Measurements from ENCODE around the gene PTPRJ. TPM values are rescaled to one million over a fixed set of nuclear protein-coding genes. Genes with fewer than 3 reads are reported as not detected.

Gene PTPRJ
- total RNA-seq, 1 donor, result 57.7 TPM

- Histone ChIP-seq H3K4me3 (ENCODE audit: low read length) (no peak overlapping the region), H3K9me3 (ENCODE audit: low read depth, low read length) (no peaks in the 10 kb centered on the region), H3K27me3 (ENCODE audit: insufficient read depth, low read length) (no peaks in the 10 kb centered on the region), H3K4me1 (ENCODE audit: insufficient read depth, low read length) (peaks cover 91% of the 10 kb centered on the region)
Measured at GRCh38 chr11:48000432-48000831, 20.1 kb downstream of the PTPRJ start.

GRCh38 chr11:48001438-48002021, 21.2 kb downstream of the PTPRJ start:
- H3K4me3 ChIP-seq (ENCODE audit: low read length), result no peak overlapping the region
- peaks cover 94% of the 10 kb centered on the region for H3K4me1 ChIP-seq (ENCODE audit: insufficient read depth, low read length)

GRCh38 chr11:48002561-48002960, 22.2 kb downstream of the PTPRJ start:
- Histone ChIP-seq H3K4me1 (ENCODE audit: insufficient read depth, low read length) (peaks cover 94% of the 10 kb centered on the region), H3K4me3 (ENCODE audit: low read length) (no peak overlapping the region), H3K27me3 (ENCODE audit: insufficient read depth, low read length) (no peaks in the 10 kb centered on the region), H3K9me3 (ENCODE audit: low read depth, low read length) (no peaks in the 10 kb centered on the region)

More at GRCh38 chr11:48001438-48002021, 21.2 kb downstream of the PTPRJ start:
- H3K27me3 ChIP-seq (ENCODE audit: insufficient read depth, low read length), result no peaks in the 10 kb centered on the region
- H3K9me3 ChIP-seq (ENCODE audit: low read depth, low read length), result no peaks in the 10 kb centered on the region

GRCh38 chr11:48003926-48004325, 23.6 kb downstream of the PTPRJ start:
- Histone ChIP-seq H3K4me1 (ENCODE audit: insufficient read depth, low read length) (peaks cover 97% of the 10 kb centered on the region), H3K9me3 (ENCODE audit: low read depth, low read length) (no peaks in the 10 kb centered on the region), H3K27me3 (ENCODE audit: insufficient read depth, low read length) (no peaks in the 10 kb centered on the region), H3K4me3 (ENCODE audit: low read length) (no peak overlapping the region)

GRCh38 chr11:48004456-48004855, 24.1 kb downstream of the PTPRJ start:
- Histone ChIP-seq H3K27me3 (ENCODE audit: insufficient read depth, low read length) (no peaks in the 10 kb centered on the region), H3K4me3 (ENCODE audit: low read length) (no peak overlapping the region), H3K9me3 (ENCODE audit: low read depth, low read length) (no peaks in the 10 kb centered on the region), H3K4me1 (ENCODE audit: insufficient read depth, low read length) (peaks cover 97% of the 10 kb centered on the region)

GRCh38 chr11:48005136-48005535, 24.8 kb downstream of the PTPRJ start:
- Histone ChIP-seq H3K4me3 (ENCODE audit: low read length) (no peak overlapping the region), H3K9me3 (ENCODE audit: low read depth, low read length) (no peaks in the 10 kb centered on the region), H3K27me3 (ENCODE audit: insufficient read depth, low read length) (no peaks in the 10 kb centered on the region), H3K4me1 (ENCODE audit: insufficient read depth, low read length) (peaks cover 97% of the 10 kb centered on the region)

- H3K27me3 ChIP-seq (ENCODE audit: insufficient read depth, low read length), result no peaks in the 10 kb centered on the region
- H3K4me1 ChIP-seq (ENCODE audit: insufficient read depth, low read length), result peaks cover 97% of the 10 kb centered on the region
- no peak overlapping the region for H3K4me3 ChIP-seq (ENCODE audit: low read length)
- H3K9me3 ChIP-seq (ENCODE audit: low read depth, low read length), result no peaks in the 10 kb centered on the region
Measured at GRCh38 chr11:48005831-48006270, 25.5 kb downstream of the PTPRJ start.

- H3K9me3 ChIP-seq (ENCODE audit: low read depth, low read length), result no peaks in the 10 kb centered on the region
- H3K4me1 ChIP-seq (ENCODE audit: insufficient read depth, low read length), result peaks cover 97% of the 10 kb centered on the region
- no peak overlapping the region for H3K4me3 ChIP-seq (ENCODE audit: low read length)
- no peaks in the 10 kb centered on the region for H3K27me3 ChIP-seq (ENCODE audit: insufficient read depth, low read length)
Measured at GRCh38 chr11:48006301-48006992, 26.1 kb downstream of the PTPRJ start.

GRCh38 chr11:48007677-48008076, 27.3 kb downstream of the PTPRJ start:
- H3K27me3 ChIP-seq (ENCODE audit: insufficient read depth, low read length), result no peaks in the 10 kb centered on the region
- peaks cover 97% of the 10 kb centered on the region for H3K4me1 ChIP-seq (ENCODE audit: insufficient read depth, low read length)
- no peaks in the 10 kb centered on the region for H3K9me3 ChIP-seq (ENCODE audit: low read depth, low read length)
- H3K4me3 ChIP-seq (ENCODE audit: low read length), result no peak overlapping the region

GRCh38 chr11:48008951-48009270, 28.6 kb downstream of the PTPRJ start:
- Histone ChIP-seq H3K9me3 (ENCODE audit: low read depth, low read length) (no peaks in the 10 kb centered on the region), H3K4me3 (ENCODE audit: low read length) (no peak overlapping the region), H3K27me3 (ENCODE audit: insufficient read depth, low read length) (no peaks in the 10 kb centered on the region), H3K4me1 (ENCODE audit: insufficient read depth, low read length) (peaks cover 100% of the 10 kb centered on the region)

- Histone ChIP-seq H3K4me1 (ENCODE audit: insufficient read depth, low read length) (peaks cover 100% of the 10 kb centered on the region), H3K27me3 (ENCODE audit: insufficient read depth, low read length) (no peaks in the 10 kb centered on the region), H3K9me3 (ENCODE audit: low read depth, low read length) (no peaks in the 10 kb centered on the region), H3K4me3 (ENCODE audit: low read length) (no peak overlapping the region)
Measured at GRCh38 chr11:48011102-48011797, 30.9 kb downstream of the PTPRJ start.

- no peak overlapping the region for H3K4me3 ChIP-seq (ENCODE audit: low read length)
- no peaks in the 10 kb centered on the region for H3K27me3 ChIP-seq (ENCODE audit: insufficient read depth, low read length)
- no peaks in the 10 kb centered on the region for H3K9me3 ChIP-seq (ENCODE audit: low read depth, low read length)
- peaks cover 100% of the 10 kb centered on the region for H3K4me1 ChIP-seq (ENCODE audit: insufficient read depth, low read length)
Measured at GRCh38 chr11:48011798-48012391, 31.5 kb downstream of the PTPRJ start.

GRCh38 chr11:48013269-48013901, 33.0 kb downstream of the PTPRJ start:
- Histone ChIP-seq H3K4me3 (ENCODE audit: low read length) (no peak overlapping the region), H3K9me3 (ENCODE audit: low read depth, low read length) (no peaks in the 10 kb centered on the region), H3K27me3 (ENCODE audit: insufficient read depth, low read length) (no peaks in the 10 kb centered on the region), H3K4me1 (ENCODE audit: insufficient read depth, low read length) (peaks cover 100% of the 10 kb centered on the region)

GRCh38 chr11:48014917-48015316, 34.6 kb downstream of the PTPRJ start:
- Histone ChIP-seq H3K9me3 (ENCODE audit: low read depth, low read length) (no peaks in the 10 kb centered on the region), H3K4me1 (ENCODE audit: insufficient read depth, low read length) (peaks cover 100% of the 10 kb centered on the region), H3K4me3 (ENCODE audit: low read length) (no peak overlapping the region), H3K27me3 (ENCODE audit: insufficient read depth, low read length) (no peaks in the 10 kb centered on the region)
